Measurements from ENCODE around the gene UCK1.

- TF ChIP-seq CTCF (IDR thresholded peaks at IDR 0.05; ENCODE audit: borderline replicate concordance, extremely low read depth, low read length, poor library complexity, severe bottlenecking) = no peak
- no peak for TF ChIP-seq EZH2 (IDR thresholded peaks at IDR 0.05; ENCODE audit: borderline replicate concordance, low read depth, low read length, severe bottlenecking)
Observed at GRCh38 chr9:131511880-131512279, 19.2 kb downstream of the UCK1 start.
